ENCODE results near the gene TCF23. TPM values are rescaled to one million over a fixed set of nuclear protein-coding genes. Genes with fewer than 3 reads are reported as not detected.

Gene TCF23
- total RNA-seq, 2 donors from 2014 or later, result under 0.01 to 0.66 TPM

DNA sequence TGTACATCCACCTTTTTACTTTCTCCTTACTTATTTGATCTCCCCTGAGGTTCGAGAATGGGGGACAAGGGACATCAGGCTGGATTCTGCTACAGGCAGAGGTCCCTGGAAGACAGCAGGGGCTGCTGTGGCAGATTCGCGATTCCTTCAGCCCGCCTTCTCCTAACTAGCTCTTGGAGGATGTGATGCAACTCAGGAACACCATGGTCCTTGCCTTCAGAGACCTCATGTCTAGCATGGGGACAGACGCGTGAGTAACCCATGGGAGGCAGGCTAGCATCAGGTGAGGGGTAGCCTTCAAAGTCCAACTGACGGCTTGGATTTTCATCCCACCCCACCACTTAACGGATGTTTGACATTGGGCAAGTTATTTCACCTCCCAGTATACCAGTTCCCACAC is 869 bp upstream of the TCF23 start:
- no peak for DNase-seq
- no peaks in the 10 kb centered on the region for H3K9me3 ChIP-seq
- no peaks in the 10 kb centered on the region for H3K36me3 ChIP-seq (replicated peaks in 1 of 2; ENCODE audit: insufficient read depth in 1 of 2, low read depth in 2 of 2)
- 85 to 87% methylated on average over 8 of the region's 8 CpGs for WGBS, 2 donors
- no peaks in the 10 kb centered on the region for H3K27me3 ChIP-seq
- no peak for ATAC-seq
- no peak for TF ChIP-seq POLR2A (IDR thresholded peaks at IDR 0.05)
- TF ChIP-seq, protein P1, sequence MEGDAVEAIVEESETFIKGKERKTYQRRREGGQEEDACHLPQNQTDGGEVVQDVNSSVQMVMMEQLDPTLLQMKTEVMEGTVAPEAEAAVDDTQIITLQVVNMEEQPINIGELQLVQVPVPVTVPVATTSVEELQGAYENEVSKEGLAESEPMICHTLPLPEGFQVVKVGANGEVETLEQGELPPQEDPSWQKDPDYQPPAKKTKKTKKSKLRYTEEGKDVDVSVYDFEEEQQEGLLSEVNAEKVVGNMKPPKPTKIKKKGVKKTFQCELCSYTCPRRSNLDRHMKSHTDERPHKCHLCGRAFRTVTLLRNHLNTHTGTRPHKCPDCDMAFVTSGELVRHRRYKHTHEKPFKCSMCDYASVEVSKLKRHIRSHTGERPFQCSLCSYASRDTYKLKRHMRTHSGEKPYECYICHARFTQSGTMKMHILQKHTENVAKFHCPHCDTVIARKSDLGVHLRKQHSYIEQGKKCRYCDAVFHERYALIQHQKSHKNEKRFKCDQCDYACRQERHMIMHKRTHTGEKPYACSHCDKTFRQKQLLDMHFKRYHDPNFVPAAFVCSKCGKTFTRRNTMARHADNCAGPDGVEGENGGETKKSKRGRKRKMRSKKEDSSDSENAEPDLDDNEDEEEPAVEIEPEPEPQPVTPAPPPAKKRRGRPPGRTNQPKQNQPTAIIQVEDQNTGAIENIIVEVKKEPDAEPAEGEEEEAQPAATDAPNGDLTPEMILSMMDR (IDR thresholded peaks at IDR 0.05), result no peak
- no peaks in the 10 kb centered on the region for H3K4me1 ChIP-seq
- intact Hi-C loops (cut with DNase I), result no loop called here
- no peak overlapping the region for H3K4me3 ChIP-seq
- no peak overlapping the region for H3K27ac ChIP-seq

DNA sequence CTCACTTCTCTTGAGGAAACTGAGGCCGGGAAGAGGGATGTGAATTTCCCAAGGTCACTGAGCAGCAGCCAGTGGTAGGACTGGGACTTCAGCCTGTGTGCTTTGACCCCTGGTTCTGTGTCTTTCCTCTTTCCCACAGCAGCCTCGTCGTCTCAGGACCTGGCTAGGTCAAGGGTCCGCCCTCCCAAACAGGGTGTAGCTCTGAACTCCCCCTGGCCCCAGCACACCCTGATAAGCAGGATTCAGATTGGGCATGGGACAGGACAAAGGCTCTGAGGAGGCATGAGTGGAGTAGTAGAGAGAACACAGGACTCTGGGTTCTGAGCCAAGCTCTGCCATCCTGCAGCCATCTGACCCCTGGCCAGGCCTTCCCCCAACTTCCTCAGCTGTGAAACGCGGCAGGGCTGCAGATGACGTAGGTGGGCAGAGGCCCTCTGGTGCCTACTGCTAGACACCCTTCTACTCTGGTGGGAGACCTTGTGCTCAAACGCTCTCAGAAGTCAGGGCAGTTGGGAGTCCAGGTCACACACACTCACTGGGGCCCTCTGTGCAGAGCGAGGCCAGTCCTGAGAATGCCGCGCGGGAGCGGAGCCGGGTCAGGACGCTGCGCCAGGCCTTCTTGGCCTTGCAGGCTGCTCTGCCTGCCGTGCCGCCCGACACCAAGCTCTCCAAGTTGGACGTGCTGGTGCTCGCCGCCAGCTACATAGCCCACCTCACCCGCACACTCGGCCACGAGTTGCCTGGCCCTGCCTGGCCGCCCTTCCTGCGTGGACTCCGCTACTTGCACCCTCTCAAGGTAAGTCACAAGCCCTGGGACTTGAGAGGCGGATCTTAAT is 984 bp downstream of the TCF23 start:
- intact Hi-C loops (cut with DNase I), result no loop called here
- H3K4me3 ChIP-seq, result no peak overlapping the region

DNA sequence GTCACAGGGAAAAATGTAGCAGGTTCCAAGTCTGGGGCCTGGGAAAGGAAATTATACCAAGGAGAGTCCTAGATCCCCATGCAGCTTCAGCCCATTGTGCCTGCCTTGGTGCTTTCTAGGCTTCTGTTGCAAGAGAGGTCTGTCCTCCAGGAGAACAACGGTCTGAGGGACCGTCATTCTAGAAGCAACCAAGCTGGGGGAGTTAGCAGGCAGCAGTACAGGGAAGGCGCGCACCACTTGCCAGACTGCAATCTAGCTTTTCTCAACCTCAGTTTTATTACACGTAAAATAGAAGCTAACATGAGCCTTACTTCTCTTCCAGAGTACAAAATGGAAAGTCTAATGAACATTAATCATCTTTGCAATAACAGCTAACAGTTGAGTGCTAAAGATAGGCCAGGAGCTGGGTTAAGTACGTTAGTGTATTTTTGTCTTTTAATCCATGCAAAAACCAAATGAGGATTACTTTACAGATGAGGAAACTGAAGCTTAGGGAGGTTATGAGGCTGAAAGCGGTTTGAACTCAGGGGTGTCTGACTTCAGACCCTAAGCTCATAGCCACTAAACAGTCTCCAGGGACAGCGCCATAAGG is 1.9 kb downstream of the TCF23 start:
- intact Hi-C loops (cut with DNase I), result no loop called here
- 77 to 81% methylated on average over 7 to 8 of the region's 8 CpGs for WGBS, 2 donors
- Histone ChIP-seq H3K27ac (no peak overlapping the region), H3K36me3 (replicated peaks in 1 of 2; ENCODE audit: insufficient read depth in 1 of 2, low read depth in 2 of 2) (no peaks in the 10 kb centered on the region), H3K4me1 (no peaks in the 10 kb centered on the region), H3K4me3 (no peak overlapping the region), H3K27me3 (no peaks in the 10 kb centered on the region), H3K9me3 (no peaks in the 10 kb centered on the region)
- TF ChIP-seq POLR2A (IDR thresholded peaks at IDR 0.05), result no peak
- TF ChIP-seq, protein P1 (IDR thresholded peaks at IDR 0.05), result no peak
- ATAC-seq, result no peak
- DNase-seq, result no peak

More for the DNA sequence above, 984 bp downstream of the TCF23 start:
- DNase-seq (no peak), ATAC-seq (no peak)
- no peak overlapping the region for H3K27ac ChIP-seq
- TF ChIP-seq POLR2A (IDR thresholded peaks at IDR 0.05), result no peak
- TF ChIP-seq, protein P1 (IDR thresholded peaks at IDR 0.05), result no peak
- H3K27me3 ChIP-seq, result no peaks in the 10 kb centered on the region
- no peaks in the 10 kb centered on the region for H3K9me3 ChIP-seq
- no peaks in the 10 kb centered on the region for H3K36me3 ChIP-seq (replicated peaks in 1 of 2; ENCODE audit: insufficient read depth in 1 of 2, low read depth in 2 of 2)
- H3K4me1 ChIP-seq, result no peaks in the 10 kb centered on the region
- 73 to 88% methylated on average over 4 to 29 of the region's 29 CpGs for WGBS, 2 donors

DNA sequence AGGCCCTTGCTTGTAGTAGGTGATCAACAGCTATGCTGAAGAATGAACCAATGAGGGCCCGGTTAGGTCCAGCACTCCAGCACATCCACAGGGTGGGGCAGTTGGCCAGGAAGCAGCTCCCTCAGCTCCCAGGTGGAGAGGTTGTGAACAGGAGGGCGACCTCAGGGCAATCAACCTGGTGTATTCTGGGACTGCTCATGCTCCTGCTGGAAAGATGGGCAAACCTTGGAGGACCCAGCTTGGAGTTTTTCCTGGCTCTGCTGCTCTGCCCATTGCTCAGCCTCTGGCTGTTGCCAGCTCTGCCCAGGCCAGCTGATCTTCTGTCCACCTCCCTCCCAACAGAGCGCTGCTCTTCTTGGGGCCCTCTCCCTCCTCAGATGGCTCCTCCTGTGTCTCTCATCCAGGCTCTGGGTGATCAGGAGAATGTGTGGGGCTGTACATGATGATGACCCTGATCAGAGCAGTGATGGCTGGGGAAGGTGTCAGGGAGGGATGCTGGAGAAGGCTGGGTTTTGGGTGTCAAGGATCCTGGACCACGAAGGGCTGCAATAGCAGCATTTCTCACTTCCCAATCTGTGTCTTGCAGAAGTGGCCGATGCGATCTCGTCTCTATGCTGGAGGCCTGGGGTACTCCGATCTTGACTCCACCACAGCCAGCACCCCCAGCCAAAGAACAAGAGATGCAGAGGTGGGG is 3.4 kb downstream of the TCF23 start:
- H3K36me3 ChIP-seq (replicated peaks in 1 of 2; ENCODE audit: insufficient read depth in 1 of 2, low read depth in 2 of 2), result no peaks in the 10 kb centered on the region
- no peaks in the 10 kb centered on the region for H3K4me1 ChIP-seq
- ATAC-seq (no peak), DNase-seq (no peak)
- WGBS, 2 donors, result 73 to 75% methylated on average over 6 to 8 of the region's 8 CpGs
- H3K27ac ChIP-seq, result no peak overlapping the region
- no peak overlapping the region for H3K4me3 ChIP-seq
- H3K27me3 ChIP-seq, result no peaks in the 10 kb centered on the region
- intact Hi-C loops (cut with DNase I), result no loop called here
- TF ChIP-seq, protein P1 (IDR thresholded peaks at IDR 0.05), result no peak
- no peak for TF ChIP-seq POLR2A (IDR thresholded peaks at IDR 0.05)
- H3K9me3 ChIP-seq, result no peaks in the 10 kb centered on the region
